GM19240 (cell line): Measurements from ENCODE around the gene KPNB1.

Source experiments
- DNase-seq: peaks from one replicate; pipeline ENCODE4 v3.0.0; 2011; ENCODE audit warnings: low spot score; ENCODE audit not compliant: insufficient read length

KPNB1 gene

GRCh38 chr17:47711366-47712099, 61.8 kb downstream of the KPNB1 start:
- DNase-seq: no peak

- DNase-seq: no peak
Observed at GRCh38 chr17:47712330-47713023, 62.8 kb downstream of the KPNB1 start.

GRCh38 chr17:47713980-47714700, 64.4 kb downstream of the KPNB1 start:
- DNase-seq: no peak

GRCh38 chr17:47714773-47715396, 65.2 kb downstream of the KPNB1 start:
- DNase-seq: no peak

- DNase-seq: no peak
Observed at GRCh38 chr17:47715669-47716325, 66.1 kb downstream of the KPNB1 start.

GRCh38 chr17:47716375-47716774, 66.7 kb downstream of the KPNB1 start:
- no peak for DNase-seq

- DNase-seq: no peak
Observed at GRCh38 chr17:47717261-47717697, 67.6 kb downstream of the KPNB1 start.

GRCh38 chr17:47717979-47718621, 68.4 kb downstream of the KPNB1 start:
- no peak for DNase-seq

GRCh38 chr17:47718634-47719405, 69.1 kb downstream of the KPNB1 start:
- DNase-seq: no peak

- DNase-seq: no peak
Observed at GRCh38 chr17:47719411-47720152, 69.9 kb downstream of the KPNB1 start.

- no peak for DNase-seq
Observed at GRCh38 chr17:47720196-47720595, 70.5 kb downstream of the KPNB1 start.

GRCh38 chr17:47720754-47721533, 71.2 kb downstream of the KPNB1 start:
- DNase-seq: no peak

GRCh38 chr17:47721725-47722124, 72.0 kb downstream of the KPNB1 start:
- no peak for DNase-seq

GRCh38 chr17:47724705-47725104, 75.0 kb downstream of the KPNB1 start:
- no peak for DNase-seq

- no peak for DNase-seq
Observed at GRCh38 chr17:47725446-47726111, 75.9 kb downstream of the KPNB1 start.

GRCh38 chr17:47726796-47727703, 77.3 kb downstream of the KPNB1 start:
- DNase-seq: no peak

GRCh38 chr17:47727704-47728036, 78.0 kb downstream of the KPNB1 start:
- DNase-seq: no peak
